OCI-LY1 (cell line): ENCODE data around the gene SLC4A7.
"Not testable (repeated sequence)": the region's sequence is repeated elsewhere in the genome, so short reads cannot be mapped to it uniquely, and the experiment has no call there.

Experiments used
- H2AFZ ChIP-seq: fragments of 200-600 bp; sonication (generic), shearing (Covaris generic); 2 replicates; pipeline ENCODE4 v1.6.0; 2014; ENCODE audit warnings: antibody characterized with exemption, mild to moderate bottlenecking, low read length
- H3F3A ChIP-seq: fragments of 200-600 bp; sonication (generic), shearing (Covaris generic); 2 replicates; pipeline ENCODE4 v1.6.0; 2014; ENCODE audit warnings: mild to moderate bottlenecking, antibody characterized with exemption, low read length, moderate library complexity; ENCODE audit not compliant: insufficient read depth
- H3K27ac ChIP-seq: fragments of 200-600 bp; sonication (generic); 2 replicates; pipeline ENCODE4 v1.5.1; 2014; ENCODE audit warnings: low read length, mixed run types, mild to moderate bottlenecking, low read depth; ENCODE audit not compliant: poor library complexity, severe bottlenecking
- H3K27me3 ChIP-seq: fragments of 200-600 bp; sonication (generic); 2 replicates; pipeline ENCODE4 v1.6.0; 2014; ENCODE audit warnings: antibody characterized with exemption, mild to moderate bottlenecking, low read length, moderate library complexity; ENCODE audit not compliant: insufficient read depth
- H3K36me3 ChIP-seq: fragments of 200-600 bp; sonication (generic); 2 replicates; pipeline ENCODE4 v1.6.1; 2014; ENCODE audit warnings: mild to moderate bottlenecking, antibody characterized with exemption, low read length, moderate library complexity, mixed read lengths; ENCODE audit not compliant: insufficient read depth
- H3K4me1 ChIP-seq: fragments of 200-600 bp; sonication (generic); 2 replicates; pipeline ENCODE4 v1.5.1; 2014; ENCODE audit warnings: mild to moderate bottlenecking, low read length, moderate library complexity; ENCODE audit not compliant: insufficient read depth, severe bottlenecking
- H3K4me2 ChIP-seq: fragments of 200-600 bp; sonication (generic), shearing (Covaris generic); 2 replicates; pipeline ENCODE4 v1.6.1; 2014; ENCODE audit warnings: low read length
- H3K4me3 ChIP-seq: fragments of 200-600 bp; sonication (generic); 2 replicates; pipeline ENCODE4 v1.5.1; 2014; ENCODE audit warnings: low read length, low read depth, mild to moderate bottlenecking, mixed read lengths; ENCODE audit not compliant: poor library complexity, severe bottlenecking
- H3K79me2 ChIP-seq: fragments of 200-600 bp; shearing (Covaris generic); 2 replicates; pipeline ENCODE4 v1.6.1; 2016; ENCODE audit warnings: mixed run types, low read length, mixed read lengths; ENCODE audit not compliant: insufficient read depth
- H3K9ac ChIP-seq: fragments of 200-600 bp; sonication (generic), shearing (Covaris generic); 2 replicates; pipeline ENCODE4 v1.6.1; 2014; ENCODE audit warnings: mild to moderate bottlenecking, low read length, mixed read lengths
- H3K9me2 ChIP-seq: fragments of 200-600 bp; sonication (generic), shearing (Covaris generic); 2 replicates; pipeline ENCODE4 v1.6.1; 2014; ENCODE audit warnings: low read depth, mild to moderate bottlenecking, low read length, mixed read lengths
- H3K9me3 ChIP-seq: fragments of 200-600 bp; shearing (Covaris generic); 2 replicates; pipeline ENCODE4 v1.6.1; 2014; ENCODE audit warnings: low read length, mixed read lengths
- H4K20me1 ChIP-seq: fragments of 200-600 bp; sonication (generic), shearing (Covaris generic); 2 replicates; pipeline ENCODE4 v1.6.0; 2016; ENCODE audit warnings: mild to moderate bottlenecking, low read length; ENCODE audit not compliant: insufficient read depth
- CTCF ChIP-seq: fragments of 200-600 bp; sonication (generic), shearing (Covaris generic); IDR thresholded peaks from 2 replicates; pipeline ENCODE4 v1.5.1; 2017; ENCODE audit warnings: mild to moderate bottlenecking, antibody characterized with exemption, low read length, moderate library complexity, mixed read lengths
- EZH2 ChIP-seq: fragments of 200-600 bp; sonication (generic), shearing (Covaris generic); IDR thresholded peaks from 2 replicates; pipeline ENCODE4 v1.8.0; 2017; ENCODE audit warnings: borderline replicate concordance, mixed run types, mild to moderate bottlenecking, antibody characterized with exemption, low read length, moderate library complexity, mixed read lengths

Gene SLC4A7

GRCh38 chr3:27484015-27484844 is at the start of gene SLC4A7:
SLC4A7 (minus strand) TSS chr3:27484384; CDS start chr3:27484126, 258 bp downstream.
- Histone ChIP-seq H3K79me2 (peaks cover 40% of the 10 kb centered on the region), H3K4me1 (peaks cover 37% of the 10 kb centered on the region), H3K4me2 (peak within 1 kb of the TSS; percentile 73), H3F3A (no peaks in the 10 kb centered on the region), H3K36me3 (no peaks in the 10 kb centered on the region), H3K27me3 (no peaks in the 10 kb centered on the region; the same call in 1 of the 2 replicates), H3K4me3 (peak within 1 kb of the TSS; percentile 82), H3K9me3 (no peaks in the 10 kb centered on the region), H3K9me2 (no peaks in the 10 kb centered on the region), H4K20me1 (no peaks in the 10 kb centered on the region), H3K27ac (peak within 1 kb of the TSS; percentile 69), H2AFZ (no peak within 1 kb of the TSS), H3K9ac (peak within 1 kb of the TSS; percentile 79)
- no peak for TF ChIP-seq CTCF
- TF ChIP-seq EZH2 = no peak

GRCh38 chr3:27533261-27533607 is 49.0 kb upstream of the SLC4A7 start:
- H3K36me3 ChIP-seq = no peaks in the 10 kb centered on the region
- no peaks in the 10 kb centered on the region for H3K9me2 ChIP-seq
- H3F3A ChIP-seq = no peaks in the 10 kb centered on the region
- H3K4me2 ChIP-seq = no peak overlapping the region
- H3K9ac ChIP-seq = no peak overlapping the region
- no peak for TF ChIP-seq EZH2
- TF ChIP-seq CTCF = no peak
- H3K4me1 ChIP-seq = no peaks in the 10 kb centered on the region
- no peaks in the 10 kb centered on the region for H3K27me3 ChIP-seq
- no peaks in the 10 kb centered on the region for H3K9me3 ChIP-seq
- no peak overlapping the region for H3K27ac ChIP-seq
- H4K20me1 ChIP-seq = no peaks in the 10 kb centered on the region
- H3K79me2 ChIP-seq = no peaks in the 10 kb centered on the region
- no peak overlapping the region for H3K4me3 ChIP-seq
- no peak overlapping the region for H2AFZ ChIP-seq

GRCh38 chr3:27532426-27533260 is 48.5 kb upstream of the SLC4A7 start:
- no peak overlapping the region for H2AFZ ChIP-seq
- H3K9ac ChIP-seq = no peak overlapping the region
- no peaks in the 10 kb centered on the region for H3K79me2 ChIP-seq
- H3K4me2 ChIP-seq = no peak overlapping the region
- no peaks in the 10 kb centered on the region for H3F3A ChIP-seq
- H3K27me3 ChIP-seq = no peaks in the 10 kb centered on the region
- no peaks in the 10 kb centered on the region for H3K9me2 ChIP-seq
- no peaks in the 10 kb centered on the region for H4K20me1 ChIP-seq
- no peaks in the 10 kb centered on the region for H3K9me3 ChIP-seq
- H3K36me3 ChIP-seq = no peaks in the 10 kb centered on the region
- no peak for TF ChIP-seq EZH2
- no peak for TF ChIP-seq CTCF
- no peaks in the 10 kb centered on the region for H3K4me1 ChIP-seq
- no peak overlapping the region for H3K4me3 ChIP-seq
- no peak overlapping the region for H3K27ac ChIP-seq

GRCh38 chr3:27531193-27531751 is 47.1 kb upstream of the SLC4A7 start:
- not testable (repeated sequence) for H3K79me2 ChIP-seq, H3K9ac ChIP-seq, H3K4me3 ChIP-seq, H4K20me1 ChIP-seq, H3K4me1 ChIP-seq, H3K9me2 ChIP-seq, H3K27ac ChIP-seq, H3F3A ChIP-seq, H2AFZ ChIP-seq, H3K9me3 ChIP-seq, H3K36me3 ChIP-seq, H3K27me3 ChIP-seq, H3K4me2 ChIP-seq
